GM13976 (cell line): ENCODE measurements around the gene PDE11A.
A peak's percentile ranks its signal among the peaks of the same experiment; 100 is the strongest.

Experiments
- DNase-seq: peaks from one replicate; pipeline ENCODE4 v3.0.0; 2012; ENCODE audit warnings: low spot score
- CTCF ChIP-seq: IDR thresholded peaks from 2 replicates; pipeline ENCODE4 v1.5.1; 2012; ENCODE audit warnings: borderline replicate concordance, mild to moderate bottlenecking; ENCODE audit not compliant: insufficient read depth; ENCODE audit errors: extremely low read depth, missing control alignments, control extremely low read depth
- in situ Hi-C: fragments of 300-500 bp; cut with MboI; formaldehyde crosslinking; loops from one replicate; pipeline ENCODE4 v1.12.0; 2022; ENCODE audit warnings: low sequenced_read_pairs, mixed read lengths, inconsistent platforms; ENCODE audit not compliant: unreplicated experiment

The PDE11A gene

GRCh38 chr2:177721818-177722567, 350.6 kb downstream of the PDE11A start:
- DNase-seq, result no peak
- TF ChIP-seq CTCF, result no peak
- in situ Hi-C loops, result loop anchor here (10.0 kb wide), 1 partner anchor 387 kb away; no protein-coding TSS in a partner anchor

- no peak for DNase-seq
- in situ Hi-C loops, result loop anchor here (10.0 kb wide), 1 partner anchor 386 kb away; no protein-coding TSS in a partner anchor
- TF ChIP-seq CTCF, result no peak
These were observed 351.5 kb downstream of the PDE11A start for GRCh38 chr2:177721087-177721486.

DNA sequence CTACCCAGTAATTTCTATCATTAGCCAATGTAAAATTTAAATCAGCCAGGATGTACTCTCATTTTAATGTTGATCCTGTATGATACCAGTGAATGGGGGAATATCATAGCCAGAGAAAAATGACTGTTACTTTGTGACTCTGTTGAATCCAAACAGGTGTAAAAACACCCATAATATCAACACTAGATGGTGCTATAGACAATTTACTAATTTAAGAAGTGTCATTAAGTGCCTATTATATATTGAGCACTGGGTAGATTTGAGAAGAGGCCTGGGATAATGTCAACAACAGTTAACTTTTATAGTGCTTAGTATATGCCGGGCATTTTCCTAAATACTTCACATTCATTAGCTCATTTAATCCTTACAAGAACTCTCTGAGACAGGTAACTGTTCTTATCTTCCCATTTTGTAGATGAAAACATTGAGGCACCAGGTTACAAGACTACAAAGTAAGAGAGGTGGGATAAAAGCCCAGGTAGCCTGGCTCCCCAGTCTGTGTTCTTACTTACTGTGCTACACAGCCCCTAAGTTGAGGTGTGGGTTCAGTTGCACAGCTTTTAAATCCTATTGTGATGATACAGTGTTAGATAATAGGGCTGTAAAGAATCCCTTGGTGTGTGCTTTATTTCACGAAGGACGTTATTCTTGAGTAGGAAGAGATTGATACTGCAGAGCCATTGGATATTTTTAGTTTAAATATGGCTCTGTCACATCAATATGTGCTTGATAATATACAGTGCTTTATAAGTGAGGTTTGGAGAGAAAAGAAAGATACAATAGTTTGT, 354.6 kb downstream of the PDE11A start:
- peak; percentile 13 for DNase-seq
- TF ChIP-seq CTCF, result peak; percentile 16
- in situ Hi-C loops, result no loop called here

GRCh38 chr2:177716484-177716883, 356.1 kb downstream of the PDE11A start:
- in situ Hi-C loops, result no loop called here
- no peak for TF ChIP-seq CTCF
- no peak for DNase-seq

GRCh38 chr2:177715771-177716170, 356.8 kb downstream of the PDE11A start:
- no peak for TF ChIP-seq CTCF
- in situ Hi-C loops, result no loop called here
- DNase-seq, result no peak

DNA sequence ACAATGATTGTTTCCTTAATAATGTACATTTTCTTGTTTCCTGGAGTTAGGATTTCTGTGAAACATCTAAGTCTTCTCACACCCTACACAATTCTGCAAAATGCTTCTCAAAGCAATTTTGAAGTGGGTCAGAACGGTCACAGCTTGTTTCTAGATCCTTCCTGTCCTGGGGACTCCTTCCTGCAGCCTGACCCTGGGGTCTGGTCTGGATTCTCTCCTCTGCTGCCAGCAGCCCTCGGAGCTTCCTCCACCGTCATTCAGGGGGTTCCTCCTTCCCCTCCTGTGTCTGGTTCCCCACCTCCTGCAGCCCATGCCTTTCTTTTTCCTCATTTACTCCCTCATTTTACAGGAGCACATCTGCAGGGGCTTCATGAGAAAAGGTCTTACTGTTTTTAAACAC, 357.9 kb downstream of the PDE11A start:
- no peak for TF ChIP-seq CTCF
- DNase-seq, result no peak
- in situ Hi-C loops, result no loop called here
